NCI-H1105 (cell line): Measurements from ENCODE around the gene KLHL34.

ENCODE experiments used
- DNase-seq: peaks from one replicate; lab custom pipeline; 2025; lab: John Stamatoyannopoulos, UW

KLHL34 gene

DNA sequence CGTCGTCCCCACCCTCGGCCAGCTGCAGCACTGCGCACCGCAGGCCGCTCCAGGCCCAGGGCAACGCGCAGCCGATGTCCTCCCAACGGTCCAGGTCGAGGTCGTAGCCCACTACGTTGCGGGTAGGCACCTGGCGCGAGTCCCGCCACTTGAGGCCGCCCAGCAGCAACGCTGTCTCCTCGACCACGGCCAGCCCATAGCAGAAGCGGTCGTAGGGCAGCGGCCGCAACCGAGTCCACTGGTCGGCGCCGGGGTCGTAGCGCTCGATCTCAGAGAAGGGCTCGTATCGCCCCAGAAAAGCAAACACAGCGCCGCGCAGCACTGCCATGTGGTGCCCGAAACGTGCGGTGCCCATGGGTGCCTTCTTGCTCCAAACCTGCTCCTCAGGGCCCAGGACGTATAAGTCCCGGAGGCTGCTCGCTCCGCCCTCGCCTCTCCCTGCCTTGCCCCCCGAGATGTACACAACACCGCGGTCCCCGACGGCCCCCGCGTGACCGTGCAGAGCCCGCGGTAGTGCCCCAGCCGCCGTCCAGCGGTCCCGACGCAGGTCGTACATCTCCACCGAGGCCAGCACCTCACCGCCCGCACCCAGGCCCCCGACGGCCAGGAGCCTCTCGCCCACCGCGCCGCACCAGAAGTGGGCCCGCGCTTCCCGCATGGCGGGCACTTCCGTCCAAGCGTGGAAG is 2.1 kb downstream of the KLHL34 start:
- no peak for DNase-seq

DNA sequence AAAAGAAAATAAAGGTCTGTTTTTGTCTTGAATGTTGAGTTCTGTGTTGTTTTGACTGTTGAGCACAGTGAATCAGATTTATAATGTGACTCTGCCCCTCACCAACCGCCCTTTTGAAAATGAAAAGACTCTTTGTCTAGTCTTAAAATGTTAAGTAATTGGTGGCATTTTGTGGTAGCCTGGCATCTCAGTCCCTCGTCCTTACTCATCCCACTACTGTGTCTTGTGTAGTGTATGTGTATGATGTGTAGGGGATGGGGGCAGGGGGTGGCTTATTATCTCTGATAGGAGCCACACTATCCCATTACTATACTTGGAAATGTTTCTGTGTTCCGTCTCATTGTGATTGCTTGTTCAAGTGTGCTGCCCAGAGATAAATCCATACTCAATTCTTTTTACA is 12.2 kb downstream of the KLHL34 start:
- no peak for DNase-seq

DNA sequence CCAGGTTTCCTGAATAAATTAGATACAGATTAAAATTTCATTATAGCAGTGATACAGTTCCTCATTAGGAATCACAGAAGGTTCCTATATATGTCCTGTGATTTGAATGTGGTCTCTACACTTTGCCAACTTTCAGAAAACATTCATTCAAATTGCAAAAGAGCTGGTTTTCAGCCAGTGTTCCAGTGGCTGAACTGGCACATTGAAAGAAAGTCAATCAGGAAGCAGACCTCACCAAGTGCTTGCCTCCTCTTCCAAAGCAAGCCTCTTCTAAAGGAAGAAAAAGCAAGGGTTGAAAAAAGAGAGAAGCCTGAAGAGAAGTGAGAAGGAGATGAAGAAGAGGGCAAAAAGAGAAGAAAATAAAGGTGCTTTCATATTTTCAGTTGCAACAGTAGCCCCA is 12.7 kb downstream of the KLHL34 start:
- DNase-seq: no peak

DNA sequence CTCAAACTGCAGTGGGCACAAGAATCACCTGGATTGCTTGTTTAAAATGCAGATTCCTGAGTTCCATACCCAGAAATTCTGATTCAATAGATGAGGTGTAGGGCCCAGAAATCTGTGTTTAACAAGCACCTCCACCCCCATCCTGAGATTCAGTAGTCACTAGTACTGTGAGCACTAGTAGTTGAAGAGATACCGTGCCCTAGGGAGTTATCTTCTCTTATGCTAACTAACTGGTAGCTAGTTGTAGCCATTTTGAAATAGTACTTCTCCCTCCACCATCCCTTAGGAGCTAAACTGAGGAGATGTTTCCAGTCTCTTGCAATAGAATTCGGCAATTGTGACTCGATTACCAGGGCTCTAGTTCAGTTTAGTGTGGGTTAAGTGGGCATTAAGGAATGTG is 18.4 kb downstream of the KLHL34 start:
- DNase-seq: no peak

DNA sequence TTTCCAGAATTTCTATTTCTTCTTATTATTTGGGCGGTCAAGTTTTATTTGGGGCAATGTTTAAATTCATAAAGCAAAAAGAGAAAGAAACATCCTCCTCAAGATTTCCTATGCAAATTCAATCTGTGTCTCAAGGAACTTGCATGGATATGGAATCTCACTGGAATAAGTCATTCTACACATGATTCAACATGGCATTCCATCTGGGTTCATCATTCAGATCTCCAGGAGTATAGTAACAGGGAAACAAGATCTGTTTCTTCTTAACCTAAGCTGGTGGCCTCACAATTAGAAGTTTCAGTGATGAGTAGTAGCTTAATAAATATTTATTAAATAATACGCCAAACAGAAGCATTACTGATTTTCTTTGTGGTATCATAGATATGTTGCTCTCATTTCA is 19.8 kb downstream of the KLHL34 start:
- no peak for DNase-seq

DNA sequence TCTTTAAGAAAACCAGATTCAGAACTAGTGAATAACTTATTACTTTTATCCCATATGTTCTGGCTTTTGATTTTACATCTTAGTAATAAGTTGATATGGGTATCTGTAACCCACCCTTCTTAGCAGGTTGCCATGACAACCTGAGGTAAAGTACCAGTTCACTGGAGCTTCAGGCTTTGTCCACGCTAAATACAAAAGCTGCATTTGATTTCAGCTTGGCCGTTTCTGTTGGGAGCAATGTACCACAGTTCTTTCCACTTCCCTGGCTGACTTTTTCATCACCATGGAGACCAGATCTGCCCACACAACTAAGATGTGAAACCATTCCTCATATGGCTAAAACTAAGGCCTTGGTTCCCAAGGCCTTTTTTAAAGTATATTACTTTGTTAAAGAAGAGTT is 26.1 kb downstream of the KLHL34 start:
- no peak for DNase-seq

DNA sequence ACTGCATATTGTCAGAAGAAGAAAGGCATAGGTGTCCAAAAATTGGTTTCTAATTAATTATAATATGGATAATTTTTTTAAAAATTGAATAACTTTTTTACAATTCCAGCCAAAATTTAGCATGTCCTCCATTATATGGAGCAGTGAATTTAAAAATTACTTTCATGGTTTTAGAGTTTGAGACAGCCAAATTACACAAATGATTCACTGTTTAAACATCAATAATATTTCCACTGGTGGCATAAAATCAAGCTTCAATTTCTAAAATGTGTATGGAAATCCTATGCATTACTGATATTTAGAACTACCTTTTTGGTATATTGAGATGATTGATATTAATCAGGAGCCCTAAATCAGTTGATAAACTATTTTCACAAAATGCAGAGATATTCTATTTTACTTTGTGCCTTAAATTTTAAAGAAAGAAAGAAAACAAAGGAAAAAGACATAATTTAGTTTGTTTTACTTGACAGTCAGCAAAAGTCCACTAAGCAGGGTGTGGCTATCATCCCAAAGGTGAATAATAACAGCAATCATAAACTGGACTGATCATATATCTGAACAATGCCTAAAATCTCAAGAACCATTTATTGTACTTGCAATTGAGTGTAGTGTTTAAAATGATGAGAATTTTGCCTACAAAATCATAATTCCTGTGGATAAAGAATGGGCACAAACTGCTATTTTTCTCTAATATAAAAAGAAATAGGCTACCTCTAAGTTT is 34.2 kb downstream of the KLHL34 start:
- DNase-seq: no peak

DNA sequence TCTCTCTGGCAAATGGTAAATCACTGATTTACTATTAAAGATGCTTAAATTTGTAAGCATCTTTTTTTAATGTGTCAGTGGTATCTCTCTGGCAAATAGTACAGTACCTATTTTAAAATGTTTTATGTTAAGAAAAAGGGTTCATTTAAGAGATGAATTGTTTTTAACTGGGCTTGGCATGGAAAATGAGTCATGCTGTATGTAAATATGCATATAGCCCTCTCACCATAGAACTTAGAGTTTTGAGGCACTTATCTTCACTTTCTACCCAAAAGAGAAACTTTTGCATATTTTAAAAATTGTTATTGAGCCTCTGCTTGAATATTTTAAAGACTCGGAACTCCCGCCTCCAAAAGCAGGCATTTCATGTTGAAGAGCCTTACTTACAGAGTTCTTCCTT is 37.9 kb downstream of the KLHL34 start:
- no peak for DNase-seq

DNA sequence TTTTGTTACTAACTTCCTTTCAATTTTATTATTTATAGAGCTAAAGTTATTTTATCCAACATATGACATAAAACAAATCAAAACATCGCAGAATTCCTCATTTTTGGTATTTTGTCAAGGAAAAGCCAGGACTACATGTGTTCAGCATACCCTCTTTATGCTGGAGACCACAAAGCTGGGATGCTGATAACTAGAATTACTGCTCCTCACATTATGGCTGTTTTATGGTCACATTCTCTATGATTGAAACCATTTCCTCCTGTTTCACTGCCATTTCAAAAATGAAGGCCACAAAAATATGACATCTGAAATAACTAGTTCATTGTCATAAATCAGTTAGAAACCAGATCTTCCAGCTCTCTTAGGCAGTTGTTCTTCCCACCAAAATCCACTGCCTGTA is 41.7 kb downstream of the KLHL34 start:
- no peak for DNase-seq

DNA sequence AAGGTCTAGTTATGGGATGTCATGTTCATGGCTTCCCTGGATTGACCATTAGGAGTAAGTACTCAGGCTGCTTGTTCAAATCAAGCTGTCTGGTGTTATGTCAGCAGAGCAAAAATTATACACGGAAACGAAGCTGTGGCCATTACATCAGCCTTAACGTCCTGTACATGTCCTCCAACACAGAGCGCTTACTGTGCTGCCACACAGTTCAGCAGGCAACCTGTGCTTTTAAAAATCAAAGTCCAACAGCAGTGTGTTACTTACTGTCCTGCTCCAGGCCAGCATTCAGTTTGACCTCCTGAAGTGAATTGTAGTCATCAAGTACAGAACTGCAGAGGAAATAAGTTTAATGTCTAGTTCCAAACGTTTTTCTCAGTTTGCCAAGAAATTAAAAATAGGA is 46.0 kb downstream of the KLHL34 start:
- DNase-seq: no peak

DNA sequence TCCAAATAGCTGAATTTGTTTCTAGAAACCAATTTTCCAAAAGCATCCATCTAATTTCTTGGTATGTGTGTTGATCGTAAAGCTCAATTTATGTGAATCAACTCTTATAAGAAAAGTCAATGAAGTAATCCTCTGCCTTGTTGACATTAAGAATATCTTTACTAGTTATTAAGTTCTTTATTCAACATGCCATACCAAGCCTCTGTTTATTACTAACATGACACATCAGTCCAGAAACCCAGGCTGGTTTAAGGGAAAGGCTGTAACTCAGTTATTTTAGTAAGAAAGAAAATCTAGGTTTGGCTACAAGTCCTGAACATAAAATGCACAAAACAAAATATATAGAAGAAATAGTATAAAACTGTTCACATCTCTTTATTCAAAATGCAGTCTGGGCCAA is 48.0 kb downstream of the KLHL34 start:
- DNase-seq: no peak

DNA sequence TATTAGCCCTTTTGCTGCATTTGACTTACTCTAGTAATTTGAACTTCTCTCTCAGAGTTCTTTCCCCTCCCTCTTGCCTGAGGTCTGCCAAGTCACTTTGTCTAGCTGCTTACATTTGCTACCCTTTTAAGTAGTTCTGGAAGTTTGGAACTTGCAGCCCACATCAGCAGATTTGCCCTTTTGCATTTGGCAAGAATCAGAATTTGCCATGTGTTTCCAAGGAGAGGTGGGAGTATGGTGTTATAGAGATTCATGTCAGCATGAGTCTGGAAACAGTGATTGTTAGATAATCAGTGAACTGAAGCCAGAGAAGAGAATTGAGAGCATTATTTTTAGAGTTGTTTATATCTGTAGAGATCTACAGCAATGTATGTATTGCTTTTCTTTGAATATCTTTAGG is 52.1 kb downstream of the KLHL34 start:
- DNase-seq: no peak
